HG03565 (cell line): ENCODE data around the gene NCOA3.

Experiments
- ATAC-seq: cut with Tn5 transposase; IDR thresholded peaks from one replicate; pipeline ENCODE4 v1.9.1; 2021; ENCODE audit warnings: mild to moderate bottlenecking, moderate library complexity; ENCODE audit not compliant: unreplicated experiment

NCOA3 gene

GRCh38 chr20:47696856-47697255 lies 195.2 kb downstream of the NCOA3 start:
- ATAC-seq = no peak

DNA sequence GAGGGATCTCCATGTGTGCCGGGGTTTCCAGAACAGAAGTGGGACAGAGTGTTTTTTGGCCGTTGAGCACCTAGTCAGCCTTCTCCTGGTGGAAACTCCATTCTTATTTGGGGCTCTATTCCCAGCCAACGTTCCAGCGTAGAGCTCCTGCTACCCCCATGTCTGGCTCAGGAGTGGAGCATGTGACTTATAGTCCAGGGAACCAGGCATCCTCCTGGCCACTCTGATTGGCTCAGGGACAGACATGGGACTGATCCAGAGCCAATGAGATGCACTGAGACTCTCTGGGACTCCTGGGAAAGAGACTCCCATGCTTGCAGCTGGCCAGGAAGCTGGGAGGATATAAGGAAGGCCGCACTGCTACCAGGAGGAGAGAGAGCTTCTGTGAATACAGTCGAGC lies 196.5 kb downstream of the NCOA3 start:
- ATAC-seq = no peak

- no peak for ATAC-seq
These were observed 198.1 kb downstream of the NCOA3 start for GRCh38 chr20:47699818-47700217.

GRCh38 chr20:47700327-47700726 lies 198.6 kb downstream of the NCOA3 start:
- no peak for ATAC-seq

GRCh38 chr20:47701612-47702011 lies 199.9 kb downstream of the NCOA3 start:
- no peak for ATAC-seq

- ATAC-seq = no peak
These were observed 202.1 kb downstream of the NCOA3 start for GRCh38 chr20:47703748-47704147.

DNA sequence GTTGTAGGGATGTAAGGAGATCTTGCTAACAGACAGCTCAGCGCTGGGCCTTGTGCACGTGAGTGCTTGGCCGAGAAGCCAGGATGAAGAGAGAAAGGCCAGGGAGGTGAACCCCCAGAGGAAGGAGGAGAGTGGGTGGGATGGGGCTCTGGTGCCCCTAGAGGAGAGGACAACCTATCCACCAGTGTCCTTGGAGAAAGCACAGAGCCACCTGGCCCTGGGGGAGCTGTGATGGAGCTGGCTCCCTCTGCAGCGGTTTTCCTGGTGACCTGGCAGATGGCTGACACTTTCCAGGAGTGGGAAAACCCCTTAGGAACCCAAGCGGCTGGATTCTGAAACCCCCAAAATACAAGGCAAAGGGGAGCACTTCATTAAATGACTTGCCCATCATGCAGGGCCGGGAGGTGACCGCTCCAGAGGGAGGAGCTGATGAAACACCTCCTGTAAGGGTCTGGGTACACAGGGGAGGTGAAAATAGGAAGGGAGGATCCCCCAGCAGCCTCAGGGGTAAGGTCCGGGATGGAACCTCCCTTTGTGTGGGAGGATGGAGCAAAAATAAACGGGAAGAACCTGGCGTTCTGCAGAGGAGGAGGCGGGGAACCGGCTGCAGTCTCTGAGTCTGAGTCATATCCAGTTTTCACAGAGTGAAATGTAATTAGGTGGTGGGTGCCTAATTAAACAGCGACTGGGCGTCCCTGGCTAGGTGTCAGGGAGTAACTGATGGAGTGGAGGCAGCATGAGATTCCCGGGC lies 203.2 kb downstream of the NCOA3 start:
- no peak for ATAC-seq

GRCh38 chr20:47705497-47705856 lies 203.8 kb downstream of the NCOA3 start:
- ATAC-seq = no peak

- no peak for ATAC-seq
These were observed 204.7 kb downstream of the NCOA3 start for GRCh38 chr20:47706345-47706744.
